Ecto neural progenitor cell (in vitro differentiated cells): ENCODE results near the gene ST3GAL6.

Experiments
- DNase-seq: peaks from one replicate; pipeline ENCODE4 v3.0.0-alpha.2; 2018; ENCODE audit warnings: low spot score

ST3GAL6 gene

GRCh38 chr3:98763076-98763475 lies at the start of gene ST3GAL6:
Gene ST3GAL6 (plus strand): TSS chr3:98763340. CDS start chr3:98768441, 5,101 bp downstream.
- DNase-seq = no peak

- DNase-seq = no peak
These were observed 49.2 kb upstream of the ST3GAL6 start for GRCh38 chr3:98713984-98714383.

- no peak for DNase-seq
These were observed 45.6 kb upstream of the ST3GAL6 start for GRCh38 chr3:98717584-98717983.

- no peak for DNase-seq
These were observed 44.4 kb upstream of the ST3GAL6 start for GRCh38 chr3:98718730-98719129.

- DNase-seq = no peak
These were observed 41.4 kb upstream of the ST3GAL6 start for GRCh38 chr3:98721776-98722175.

- DNase-seq = no peak
These were observed 40.8 kb upstream of the ST3GAL6 start for GRCh38 chr3:98722389-98722788.

- no peak for DNase-seq
These were observed 37.8 kb upstream of the ST3GAL6 start for GRCh38 chr3:98725352-98725751.

GRCh38 chr3:98726084-98726483 lies 37.1 kb upstream of the ST3GAL6 start:
- no peak for DNase-seq

GRCh38 chr3:98727638-98728037 lies 35.5 kb upstream of the ST3GAL6 start:
- DNase-seq = no peak

GRCh38 chr3:98728672-98729071 lies 34.5 kb upstream of the ST3GAL6 start:
- no peak for DNase-seq

GRCh38 chr3:98730338-98730737 lies 32.8 kb upstream of the ST3GAL6 start:
- no peak for DNase-seq

GRCh38 chr3:98730886-98731537 lies 32.1 kb upstream of the ST3GAL6 start:
- no peak for DNase-seq

- no peak for DNase-seq
These were observed 31.3 kb upstream of the ST3GAL6 start for GRCh38 chr3:98731720-98732285.

- DNase-seq = peak; percentile 81
These were observed 30.7 kb upstream of the ST3GAL6 start for GRCh38 chr3:98732286-98733052.

GRCh38 chr3:98733053-98733811 lies 29.9 kb upstream of the ST3GAL6 start:
- DNase-seq = no peak

GRCh38 chr3:98733812-98734281 lies 29.3 kb upstream of the ST3GAL6 start:
- DNase-seq = no peak

- no peak for DNase-seq
These were observed 28.8 kb upstream of the ST3GAL6 start for GRCh38 chr3:98734306-98734705.

- DNase-seq = no peak
These were observed 28.4 kb upstream of the ST3GAL6 start for GRCh38 chr3:98734735-98735134.

GRCh38 chr3:98735296-98735695 lies 27.8 kb upstream of the ST3GAL6 start:
- DNase-seq = no peak

GRCh38 chr3:98735761-98736269 lies 27.3 kb upstream of the ST3GAL6 start:
- DNase-seq = no peak

GRCh38 chr3:98737301-98737700 lies 25.8 kb upstream of the ST3GAL6 start:
- no peak for DNase-seq

- no peak for DNase-seq
These were observed 23.9 kb upstream of the ST3GAL6 start for GRCh38 chr3:98739266-98739665.
